Melanocyte of skin (primary cell): ENCODE measurements around the gene SORD. TPM values are rescaled to one million over a fixed set of nuclear protein-coding genes. Genes with fewer than 3 reads are reported as not detected.

Experiments used
- small RNA-seq, 2 donors: library from RNA; depleted of rRNA; stranded (forward); fragments of <200 nt; gene quantifications; one replicate each; pipeline ENCODE3, GENCODE V24; 2012
- total RNA-seq, 2 donors: library from RNA; depleted of rRNA; stranded (reverse); fragments of >200 nt; gene quantifications; 2 replicates each; pipeline ENCODE4 v1.2.3, GENCODE V29; 2012

The SORD gene
- 100 to 1,000 TPM in 1 of 2 donors, 10 to 100 TPM in 1; 81.6 to 102 TPM for total RNA-seq

GRCh38 chr15:45022871-45023658 lies at the start of gene SORD:
TSS of gene SORD (plus strand) at chr15:45023195. CDS start at chr15:45023284, 89 bp downstream.

GRCh38 chr15:45114076-45114750 lies 91.2 kb downstream of the SORD start, which contains the start of the genes DUOX2 and DUOXA2:
TSS of gene DUOX2 (minus strand) at chr15:45114172. CDS start at chr15:45113411, 761 bp downstream.
TSS of gene DUOXA2 (plus strand) at chr15:45114326. CDS start at chr15:45114606, 280 bp downstream.

Small RNAs within 50 kb of the gene (small RNA-seq; reads per million reads assigned to genes)
- gene RF00019 (0 reads per million in 2 donors), gene RNU1-78P (0 reads per million in 2 donors), gene RNU6-966P (0.06 to 0.09 reads per million in 2 donors)

Other genes with a start within 250 kb of the SORD start
- not detected for gene TERB2, start 66.5 kb upstream of the SORD start, total RNA-seq
- gene DUOX2, start 91.0 kb downstream of the SORD start, total RNA-seq, result under 1 TPM in 1 of 2 donors, not detected in 1; under 0.01 TPM
- gene DUOXA2, start 91.1 kb downstream of the SORD start, total RNA-seq, result not detected
- gene DUOXA1, start 106.7 kb downstream of the SORD start, total RNA-seq, result under 1 TPM in 1 of 2 donors, not detected in 1; under 0.01 TPM
- under 1 TPM in 1 of 2 donors, not detected in 1; under 0.01 TPM for gene DUOX1, start 106.8 kb downstream of the SORD start, total RNA-seq
- gene SHF, start 164.8 kb downstream of the SORD start, total RNA-seq, result 1 to 10 TPM; 3.7 to 3.8 TPM
- gene SLC28A2, start 229.0 kb downstream of the SORD start, total RNA-seq, result not detected